Measurements from ENCODE around the gene TUBA1B.

The TUBA1B gene

GRCh38 chr12:49084438-49084837 lies 46.8 kb downstream of the TUBA1B start (continued):
- TF ChIP-seq ZNF658 (tag by site-specific recombination; IDR thresholded peaks at IDR 0.05) (no peak), HOXC10 (CRISPR knock-in tag; IDR thresholded peaks at IDR 0.05) (no peak)
- TF ChIP-seq, protein P1, sequence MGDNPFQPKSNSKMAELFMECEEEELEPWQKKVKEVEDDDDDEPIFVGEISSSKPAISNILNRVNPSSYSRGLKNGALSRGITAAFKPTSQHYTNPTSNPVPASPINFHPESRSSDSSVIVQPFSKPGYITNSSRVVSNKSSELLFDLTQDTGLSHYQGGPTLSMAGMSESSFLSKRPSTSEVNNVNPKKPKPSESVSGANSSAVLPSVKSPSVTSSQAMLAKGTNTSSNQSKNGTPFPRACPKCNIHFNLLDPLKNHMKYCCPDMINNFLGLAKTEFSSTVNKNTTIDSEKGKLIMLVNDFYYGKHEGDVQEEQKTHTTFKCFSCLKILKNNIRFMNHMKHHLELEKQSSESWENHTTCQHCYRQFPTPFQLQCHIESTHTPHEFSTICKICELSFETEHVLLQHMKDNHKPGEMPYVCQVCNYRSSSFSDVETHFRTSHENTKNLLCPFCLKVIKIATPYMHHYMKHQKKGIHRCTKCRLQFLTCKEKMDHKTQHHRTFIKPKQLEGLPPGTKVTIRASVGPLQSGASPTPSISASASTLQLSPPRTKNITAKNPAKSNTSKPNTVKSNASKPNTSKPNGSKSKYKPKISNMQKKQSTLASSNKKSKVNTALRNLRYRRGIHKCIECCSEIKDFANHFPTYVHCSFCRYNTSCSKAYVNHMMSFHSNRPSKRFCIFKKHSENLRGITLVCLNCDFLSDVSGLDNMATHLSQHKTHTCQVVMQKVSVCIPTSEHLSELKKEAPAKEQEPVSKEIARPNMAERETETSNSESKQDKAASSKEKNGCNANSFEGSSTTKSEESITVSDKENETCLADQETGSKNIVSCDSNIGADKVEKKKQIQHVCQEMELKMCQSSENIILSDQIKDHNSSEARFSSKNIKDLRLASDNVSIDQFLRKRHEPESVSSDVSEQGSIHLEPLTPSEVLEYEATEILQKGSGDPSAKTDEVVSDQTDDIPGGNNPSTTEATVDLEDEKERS (tag by site-specific recombination; IDR thresholded peaks at IDR 0.05): no peak

DNA sequence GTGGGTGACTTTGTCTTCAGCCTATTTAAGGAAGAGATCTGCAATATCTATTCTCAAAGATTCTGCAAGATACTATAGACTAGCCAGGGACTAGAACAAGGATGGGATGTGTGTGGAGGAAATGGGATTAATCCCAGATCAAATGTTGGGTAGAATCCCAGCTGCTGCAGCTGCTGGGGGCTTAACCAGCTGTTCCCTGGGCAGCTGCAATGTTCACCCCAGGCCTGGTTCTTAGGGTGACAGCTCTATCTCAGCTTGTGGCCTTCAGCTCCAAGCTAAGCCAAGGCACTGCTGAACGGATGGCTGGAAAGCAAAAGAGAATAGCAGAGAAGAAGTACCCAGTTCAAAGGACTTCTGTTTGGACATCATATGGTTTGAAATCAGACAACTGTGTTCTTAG lies 51.4 kb downstream of the TUBA1B start:
- no peaks in the 10 kb centered on the region for H3K9me3 ChIP-seq (ENCODE audit: control insufficient read depth, insufficient read depth, low read depth, low read length)
- no peaks in the 10 kb centered on the region for H3K36me3 ChIP-seq (ENCODE audit: control insufficient read depth in 2 of 2, insufficient read depth in 1 of 2, low read length in 2 of 2)
- TF ChIP-seq ZNF423 (tag by site-specific recombination; IDR thresholded peaks at IDR 0.05): no peak
- TF ChIP-seq SALL2 (tag by site-specific recombination; IDR thresholded peaks at IDR 0.05; ENCODE audit: borderline replicate concordance): no peak
- no peak for TF ChIP-seq OVOL3 (tag by site-specific recombination; IDR thresholded peaks at IDR 0.05)
- TF ChIP-seq ZNF157 (tag by site-specific recombination; IDR thresholded peaks at IDR 0.05): no peak
- no peak for TF ChIP-seq ZBTB11 (tag by site-specific recombination; conservative IDR thresholded peaks at IDR 0.05; ENCODE audit: low read depth)
- ChIA-PET CTCF (interaction anchor here (0.7 to 3.4 kb wide), 5 partner anchors 8 to 51 kb away, joined by 3 to 27 read pairs (median 7); no protein-coding TSS in a partner anchor), POLR2A (interaction anchor here (0.7 kb wide), 1 partner anchor 45 kb away, joined by 3 read pairs; no protein-coding TSS in a partner anchor)
- H3K4me1 ChIP-seq (ENCODE audit: control insufficient read depth, insufficient read depth, low read length): no peaks in the 10 kb centered on the region
- H3K4me3 ChIP-seq (ENCODE audit: low read depth, low read length): no peak overlapping the region
- no peak overlapping the region for H3K27ac ChIP-seq (ENCODE audit: extremely low read depth, low read depth, low read length)
